CMK (cell line): ENCODE measurements around the gene COL21A1.

Source experiments
- DNase-seq: peaks from one replicate; pipeline ENCODE4 v3.0.0-alpha.2; 2010; ENCODE audit warnings: low read depth

COL21A1 gene

GRCh38 chr6:56245903-56246351 is 1.5 kb downstream of the COL21A1 start:
- DNase-seq: no peak

- DNase-seq: no peak
These were observed 2.7 kb downstream of the COL21A1 start for GRCh38 chr6:56244528-56245253.

GRCh38 chr6:56244089-56244488 is 3.3 kb downstream of the COL21A1 start:
- no peak for DNase-seq

- DNase-seq: no peak
These were observed 3.8 kb downstream of the COL21A1 start for GRCh38 chr6:56243518-56244070.

- DNase-seq: no peak
These were observed 5.0 kb downstream of the COL21A1 start for GRCh38 chr6:56242346-56242745.

GRCh38 chr6:56241124-56241802 is 6.1 kb downstream of the COL21A1 start:
- DNase-seq: no peak

- DNase-seq: no peak
These were observed 9.0 kb downstream of the COL21A1 start for GRCh38 chr6:56238352-56238751.

- DNase-seq: no peak
These were observed 12.1 kb downstream of the COL21A1 start for GRCh38 chr6:56235245-56235644.

- no peak for DNase-seq
These were observed 14.9 kb downstream of the COL21A1 start for GRCh38 chr6:56232436-56232835.

GRCh38 chr6:56231827-56232226 is 15.6 kb downstream of the COL21A1 start:
- DNase-seq: no peak

- no peak for DNase-seq
These were observed 16.3 kb downstream of the COL21A1 start for GRCh38 chr6:56230976-56231566.

GRCh38 chr6:56227071-56227879 is 20.1 kb downstream of the COL21A1 start:
- DNase-seq: no peak

- DNase-seq: no peak
These were observed 23.4 kb downstream of the COL21A1 start for GRCh38 chr6:56223995-56224394.

GRCh38 chr6:56222499-56222898 is 24.9 kb downstream of the COL21A1 start:
- no peak for DNase-seq

- DNase-seq: no peak
These were observed 27.3 kb downstream of the COL21A1 start for GRCh38 chr6:56220078-56220477.

- no peak for DNase-seq
These were observed 32.7 kb downstream of the COL21A1 start for GRCh38 chr6:56214703-56215101.

- no peak for DNase-seq
These were observed 33.2 kb downstream of the COL21A1 start for GRCh38 chr6:56214041-56214702.

- no peak for DNase-seq
These were observed 35.7 kb downstream of the COL21A1 start for GRCh38 chr6:56211724-56212123.

GRCh38 chr6:56204134-56204533 is 43.2 kb downstream of the COL21A1 start:
- no peak for DNase-seq

- no peak for DNase-seq
These were observed 47.4 kb downstream of the COL21A1 start for GRCh38 chr6:56199956-56200355.

GRCh38 chr6:56193846-56194245 is 53.5 kb downstream of the COL21A1 start:
- no peak for DNase-seq

GRCh38 chr6:56188429-56188828 is 59.0 kb downstream of the COL21A1 start:
- DNase-seq: no peak
